ENCODE results near the gene ALDH2.

The ALDH2 gene

GRCh38 chr12:111841236-111841749 lies 74.6 kb downstream of the ALDH2 start:
- peaks cover 3% of the 10 kb centered on the region for H3K36me3 ChIP-seq (replicated peaks)
- in situ Hi-C loops (cut with HindIII; ENCODE audit: low pct_ligation_motif_present, low sequenced_read_pairs) = no loop called here
- peak overlapping the region; percentile 99 for H3K27ac ChIP-seq
- no peaks in the 10 kb centered on the region for H3K27me3 ChIP-seq (replicated peaks)
- TF ChIP-seq CTCF (IDR thresholded peaks at IDR 0.05; ENCODE audit: low read depth, low read length, missing control alignments) = no peak
- DNase-seq = no peak
- peak overlapping the region; percentile 94 for H3K4me3 ChIP-seq (ENCODE audit: low read depth, low read length)

- TF ChIP-seq CTCF (IDR thresholded peaks at IDR 0.05; ENCODE audit: low read depth, low read length, missing control alignments) = no peak
- DNase-seq = peak; percentile 92
- Histone ChIP-seq H3K4me3 (ENCODE audit: low read depth, low read length) (peak within 1 kb of the TSS; percentile 94), H3K27me3 (replicated peaks) (no peaks in the 10 kb centered on the region), H3K36me3 (replicated peaks) (peaks cover 3% of the 10 kb centered on the region), H3K27ac (peak within 1 kb of the TSS; percentile 99)
- in situ Hi-C loops (cut with HindIII; ENCODE audit: low pct_ligation_motif_present, low sequenced_read_pairs) = no loop called here
Observed at GRCh38 chr12:111841750-111842555, 75.2 kb downstream of the ALDH2 start, which contains the start of gene MAPKAPK5. TSS of gene MAPKAPK5 (plus strand) at chr12:111842228. CDS start at chr12:111842734, 506 bp downstream.

DNA sequence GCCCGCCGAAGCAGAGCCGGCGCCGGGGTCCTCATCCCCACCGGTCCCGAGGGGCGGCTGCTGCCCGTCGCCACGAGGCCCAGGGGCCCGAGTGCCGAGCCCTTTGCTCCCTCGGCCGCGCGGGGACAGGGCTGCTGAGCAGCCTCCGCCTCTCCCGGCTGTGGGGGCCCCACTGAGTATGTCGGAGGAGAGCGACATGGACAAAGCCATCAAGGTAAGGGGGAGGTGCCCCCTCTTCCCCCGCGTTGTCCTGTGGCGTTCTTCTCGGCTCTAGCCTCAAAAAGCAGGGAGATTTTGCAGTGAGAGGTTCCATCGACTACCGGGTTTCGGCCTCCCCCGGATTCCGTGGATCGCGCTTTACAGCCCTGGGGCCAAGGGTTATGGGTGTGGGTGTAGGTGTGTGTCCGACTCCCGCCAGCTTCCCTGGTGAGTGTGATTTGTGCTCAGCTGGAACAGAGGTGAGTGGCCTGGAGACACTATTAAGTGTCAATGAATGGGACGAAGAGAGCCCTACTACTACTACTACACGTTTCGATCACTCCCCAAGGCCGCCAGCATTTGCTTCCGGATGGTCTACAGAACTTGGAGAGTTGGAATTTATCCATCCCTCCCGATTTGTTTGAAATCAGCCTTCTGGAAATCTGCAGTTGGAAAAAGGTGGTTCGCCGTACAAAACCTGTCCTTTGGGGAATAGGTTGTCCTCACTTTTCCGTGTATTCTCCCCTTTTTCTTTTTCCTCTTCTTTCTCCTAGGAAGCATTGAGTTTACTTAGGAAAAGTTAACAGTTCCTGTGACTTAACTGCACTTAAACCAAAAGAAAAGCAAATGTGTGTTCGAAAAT lies 76.0 kb downstream of the ALDH2 start:
- H3K27ac ChIP-seq = peak overlapping the region; percentile 99
- no peak for TF ChIP-seq CTCF (IDR thresholded peaks at IDR 0.05; ENCODE audit: low read depth, low read length, missing control alignments)
- H3K36me3 ChIP-seq (replicated peaks) = peaks cover 3% of the 10 kb centered on the region
- peak overlapping the region; percentile 94 for H3K4me3 ChIP-seq (ENCODE audit: low read depth, low read length)
- H3K27me3 ChIP-seq (replicated peaks) = no peaks in the 10 kb centered on the region
- no peak for DNase-seq
- in situ Hi-C loops (cut with HindIII; ENCODE audit: low pct_ligation_motif_present, low sequenced_read_pairs) = no loop called here

GRCh38 chr12:111846016-111846415 lies 79.3 kb downstream of the ALDH2 start:
- no peak overlapping the region for H3K27ac ChIP-seq
- H3K27me3 ChIP-seq (replicated peaks) = no peaks in the 10 kb centered on the region
- TF ChIP-seq CTCF (IDR thresholded peaks at IDR 0.05; ENCODE audit: low read depth, low read length, missing control alignments) = no peak
- no peak overlapping the region for H3K4me3 ChIP-seq (ENCODE audit: low read depth, low read length)
- in situ Hi-C loops (cut with HindIII; ENCODE audit: low pct_ligation_motif_present, low sequenced_read_pairs) = no loop called here
- DNase-seq = no peak
- peaks cover 3% of the 10 kb centered on the region for H3K36me3 ChIP-seq (replicated peaks)

DNA sequence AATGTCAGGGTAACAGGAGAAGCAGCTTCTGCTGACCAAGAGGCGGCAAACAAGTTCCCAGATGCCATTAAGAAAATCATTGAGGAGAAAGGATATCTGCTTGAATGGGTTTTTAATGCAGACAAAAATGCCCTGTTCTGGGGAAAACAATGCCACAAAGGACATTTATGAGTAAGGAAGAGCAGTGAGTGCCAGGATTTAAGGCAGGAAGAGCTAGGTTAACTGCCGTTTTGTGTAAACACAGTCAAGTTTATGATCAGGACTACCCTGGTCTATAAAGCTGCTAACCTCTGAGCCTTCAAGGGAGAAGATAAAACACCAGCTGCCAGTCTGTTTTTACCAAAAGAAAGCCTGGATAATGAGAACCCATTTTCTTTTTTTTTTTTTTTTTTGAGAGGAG lies 83.8 kb downstream of the ALDH2 start:
- no peak overlapping the region for H3K27ac ChIP-seq
- in situ Hi-C loops (cut with HindIII; ENCODE audit: low pct_ligation_motif_present, low sequenced_read_pairs) = no loop called here
- no peak for DNase-seq
- H3K4me3 ChIP-seq (ENCODE audit: low read depth, low read length) = no peak overlapping the region
- H3K36me3 ChIP-seq (replicated peaks) = no peaks in the 10 kb centered on the region
- no peaks in the 10 kb centered on the region for H3K27me3 ChIP-seq (replicated peaks)
- no peak for TF ChIP-seq CTCF (IDR thresholded peaks at IDR 0.05; ENCODE audit: low read depth, low read length, missing control alignments)
